HepG2 (cell line): Measurements from ENCODE around the gene APRT. TPM values are rescaled to one million over a fixed set of nuclear protein-coding genes. Genes with fewer than 3 reads are reported as not detected.

Experiments
- ATAC-seq: fragments of 200-7000 bp; cut with Tn5 transposase; 3 replicates; pipeline ENCODE4 v1.9.1; 2020; ENCODE audit warnings: mild to moderate bottlenecking, moderate library complexity
- BruUV-seq: library from RNA; stranded (reverse); fragments of 400-500 nt; replicated peaks from 2 replicates; lab custom pipeline; 2021; lab: Mats Ljungman, UMichigan
- CTCF ChIA-PET: fragments of 300-600 bp; formaldehyde crosslinking; extraction: SDS; loops from one replicate; lab custom pipeline; 2021; ENCODE audit warnings: low total read pairs, inconsistent platforms, low intra/inter-chr PET ratio; lab: Yijun Ruan, JAX
- POLR2A ChIA-PET: fragments of 350-600 bp; sonication (Branson Sonifier 250); formaldehyde crosslinking; loops from one replicate; lab custom pipeline; 2020; ENCODE audit warnings: antibody characterized with exemption, inconsistent platforms; lab: Yijun Ruan, JAX
- DNase-seq: peaks from one replicate; pipeline ENCODE4 v3.0.0-alpha.2; 2015; ENCODE audit warnings: low spot score
- FAIRE-seq: peaks from 3 replicates; lab custom pipeline; 2011; peaks lifted over from hg19 to GRCh38; lab: Jason Lieb, UNC
- H2AFZ ChIP-seq: one replicate; pipeline ENCODE4 v1.6.1; 2011; ENCODE audit warnings: low read length, inconsistent platforms
- H3K27ac ChIP-seq: fragments of 300-600 bp; 3 replicates; pipeline ENCODE4 v1.8.0; 2011; ENCODE audit warnings: mixed run types, mild to moderate bottlenecking, mixed read lengths, low read length, inconsistent platforms; ENCODE audit not compliant: insufficient read depth; ENCODE audit errors: extremely low read length
- H3K27me3 ChIP-seq, 2 experiments: fragments of 200-600 bp in 1 of 2; 2 replicates in 1 of 2; 3 replicates in 1 of 2; pipeline versions ENCODE4 v1.6.0 to v1.8.0; 2011; ENCODE audit warnings: low read length in 2 of 2, mild to moderate bottlenecking in 2 of 2, moderate library complexity in 2 of 2, inconsistent platforms in 1 of 2; ENCODE audit not compliant: insufficient read depth in 2 of 2, control insufficient read depth in 1 of 2
- H3K36me3 ChIP-seq, 2 experiments: fragments of 200-600 bp in 1 of 2; replicated peaks in 1 of 2; 2 replicates in 1 of 2; 3 replicates in 1 of 2; pipeline versions ENCODE4 v1.5.1 to v1.8.0; 2011; ENCODE audit warnings: low read length in 2 of 2, inconsistent platforms in 1 of 2; ENCODE audit not compliant: insufficient read depth in 2 of 2, control insufficient read depth in 1 of 2
- H3K4me1 ChIP-seq: 2 replicates; pipeline ENCODE4 v1.5.1; 2012; ENCODE audit warnings: low read length, inconsistent platforms; ENCODE audit not compliant: insufficient read depth
- H3K4me2 ChIP-seq: 2 replicates; pipeline ENCODE4 v1.6.0; 2011; ENCODE audit warnings: low read depth, low read length, inconsistent platforms
- H3K4me3 ChIP-seq, 3 experiments: fragments of 200-600 bp in 1 of 3; sonication (generic), shearing (Covaris generic) in 1 of 3; replicated peaks in 1 of 3; 2 replicates each; pipeline ENCODE4 v1.5.1; 2011 to 2016; ENCODE audit warnings: low read length in 3 of 3, inconsistent platforms in 2 of 3, low read depth in 2 of 3, mild to moderate bottlenecking in 2 of 3, control low read depth in 1 of 3, mixed read lengths in 1 of 3; ENCODE audit not compliant: insufficient read depth in 1 of 3
- H3K79me2 ChIP-seq: one replicate; pipeline ENCODE4 v1.6.1; 2011; ENCODE audit warnings: low read length, inconsistent platforms; ENCODE audit not compliant: insufficient read depth
- H3K9ac ChIP-seq: 2 replicates; pipeline ENCODE4 v1.6.0; 2011; ENCODE audit warnings: mild to moderate bottlenecking, low read depth, low read length, inconsistent platforms; ENCODE audit not compliant: insufficient read depth
- H3K9me3 ChIP-seq: 2 replicates; pipeline ENCODE4 v1.5.1; 2012; ENCODE audit warnings: mild to moderate bottlenecking, low read length
- H4K20me1 ChIP-seq: 2 replicates; pipeline ENCODE4 v1.6.0; 2011; ENCODE audit warnings: inconsistent platforms, mild to moderate bottlenecking, low read length, moderate library complexity; ENCODE audit not compliant: insufficient read depth
- AGO2 ChIP-seq: fragments of 200-400 bp; formaldehyde crosslinking; optimal IDR thresholded peaks from 2 replicates; pipeline ENCODE3; 2017; ENCODE audit warnings: mild to moderate bottlenecking, low read depth, low read length, moderate library complexity
- CHCHD3 ChIP-seq: sonication (generic); formaldehyde crosslinking; IDR thresholded peaks from 2 replicates; pipeline ENCODE4 v1.8.0; 2022; ENCODE audit warnings: mild to moderate bottlenecking, missing genetic modification reagents, moderate library complexity
- FOXO1 ChIP-seq: sonication (generic); formaldehyde crosslinking; IDR thresholded peaks from 2 replicates; pipeline ENCODE4 v1.4.0; 2020; ENCODE audit warnings: missing genetic modification reagents
- HNRNPL ChIP-seq: fragments of 200-400 bp; formaldehyde crosslinking; IDR thresholded peaks from 2 replicates; pipeline ENCODE4 v1.6.1; 2017; ENCODE audit warnings: mild to moderate bottlenecking, low read depth, low read length
- KDM5B ChIP-seq: sonication (generic); formaldehyde crosslinking; IDR thresholded peaks from 2 replicates; pipeline ENCODE4 v1.4.0; 2020; ENCODE audit warnings: missing genetic modification reagents, mild to moderate bottlenecking, borderline replicate concordance
- MAX ChIP-seq: IDR thresholded peaks from 2 replicates; pipeline ENCODE4 v1.6.1; 2012; ENCODE audit warnings: inconsistent platforms
- PRDM10 ChIP-seq: sonication (generic); formaldehyde crosslinking; IDR thresholded peaks from 2 replicates; pipeline ENCODE4 v1.4.0; 2020; ENCODE audit warnings: low read depth, missing genetic modification reagents
- SAFB2 ChIP-seq: sonication (generic); formaldehyde crosslinking; IDR thresholded peaks from 2 replicates; pipeline ENCODE4 v1.5.1; 2020; ENCODE audit warnings: missing genetic modification reagents, low read depth, mild to moderate bottlenecking, borderline replicate concordance
- TAF1 ChIP-seq: sonication (generic); formaldehyde crosslinking; IDR thresholded peaks from 2 replicates; pipeline ENCODE4 v1.4.0; 2020; ENCODE audit warnings: missing genetic modification reagents
- ZBTB38 ChIP-seq: sonication (generic); formaldehyde crosslinking; IDR thresholded peaks from 2 replicates; pipeline ENCODE4 v1.5.1; 2020; ENCODE audit warnings: mild to moderate bottlenecking, missing genetic modification reagents
- ZNF205 ChIP-seq: IDR thresholded peaks from 2 replicates; pipeline ENCODE4 v1.6.1; 2018; ENCODE audit warnings: missing biosample characterization, missing genetic modification reagents
- ZNF317 ChIP-seq: sonication (generic); formaldehyde crosslinking; IDR thresholded peaks from 2 replicates; pipeline ENCODE4 v1.5.0; 2020; ENCODE audit warnings: mild to moderate bottlenecking, missing genetic modification reagents
- ZNF768 ChIP-seq: sonication (generic); formaldehyde crosslinking; IDR thresholded peaks from 2 replicates; pipeline ENCODE4 v1.4.0; 2020; ENCODE audit warnings: missing genetic modification reagents
- WGBS: methylation state at CpG from one replicate; pipeline ENCODE4 v1.1.6; 2017; ENCODE audit warnings: low lambda C conversion rate; 5-methylcytosine and 5-hydroxymethylcytosine counted together
- in situ Hi-C: cut with HindIII; loops from 2 replicates; pipeline ENCODE4 v1.10.0; 2017; ENCODE audit warnings: low pct_unique_long_range_greater_than_20kb; ENCODE audit not compliant: extremely low pct_ligation_motif_present
- intact Hi-C: fragments of 100-400 bp; cut with micrococcal nuclease; formaldehyde crosslinking; loops from one replicate; pipeline ENCODE4 v1.10.0; 2022; ENCODE audit not compliant: unreplicated experiment
- polyA plus RNA-seq, 8 experiments: library from polyadenylated mRNA; depleted of rRNA in 3 of 8; stranded (reverse) in 7 of 8; unstranded in 1 of 8; fragments of >200 nt; fragmentation: Illumina TruSeq in 4 of 8; extraction: Trizol in 4 of 8; gene quantifications; 2 replicates each; pipeline versions ENCODE4 v1.2.1 to v1.2.3, GENCODE V29; 2011 to 2016; ENCODE audit warnings: low read depth in 4 of 8, missing spikeins in 1 of 8, mixed read lengths in 1 of 8; ENCODE audit not compliant: insufficient read depth in 1 of 8
- total RNA-seq, 5 experiments: library from RNA; depleted of rRNA; stranded (reverse); fragments of >200 nt; fragmentation: Illumina TruSeq; extraction: Trizol; gene quantifications; 2 replicates each; pipeline ENCODE4 v1.2.3, GENCODE V29; 2016; ENCODE audit warnings: low read depth in 1 of 5
- TF ChIP-seq, protein P1 (sequence below): sonication (generic); formaldehyde crosslinking; conservative IDR thresholded peaks from 2 replicates; pipeline ENCODE4 v1.8.0; 2022; ENCODE audit warnings: mild to moderate bottlenecking, moderate library complexity, missing genetic modification reagents
- TF ChIP-seq, protein P2 (sequence below): sonication (generic); formaldehyde crosslinking; IDR thresholded peaks from 2 replicates; pipeline ENCODE4 v1.8.0; 2022; ENCODE audit warnings: low read depth, missing genetic modification reagents

The APRT gene
- total and polyA plus RNA-seq, 2 of the 13 experiments (the other 11 are each of a cell fraction or from before 2014, with no cell fraction given) = 155 to 242 TPM

DNA sequence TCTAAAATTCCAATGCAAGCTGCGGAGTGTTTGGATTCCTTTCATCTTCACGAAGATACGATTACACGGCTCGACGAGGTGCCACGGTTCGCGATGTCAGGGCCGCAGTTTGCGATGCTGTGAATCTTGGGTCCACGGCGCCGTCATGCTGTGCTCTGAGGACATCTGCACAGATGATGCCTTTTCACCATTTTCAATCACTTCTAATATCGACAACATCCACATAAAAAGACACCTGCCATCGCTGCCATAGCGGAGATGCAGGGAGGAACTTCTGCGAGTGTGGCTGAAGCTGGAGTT is 6.8 kb upstream of the APRT start (continued):
- TF ChIP-seq, protein P1, sequence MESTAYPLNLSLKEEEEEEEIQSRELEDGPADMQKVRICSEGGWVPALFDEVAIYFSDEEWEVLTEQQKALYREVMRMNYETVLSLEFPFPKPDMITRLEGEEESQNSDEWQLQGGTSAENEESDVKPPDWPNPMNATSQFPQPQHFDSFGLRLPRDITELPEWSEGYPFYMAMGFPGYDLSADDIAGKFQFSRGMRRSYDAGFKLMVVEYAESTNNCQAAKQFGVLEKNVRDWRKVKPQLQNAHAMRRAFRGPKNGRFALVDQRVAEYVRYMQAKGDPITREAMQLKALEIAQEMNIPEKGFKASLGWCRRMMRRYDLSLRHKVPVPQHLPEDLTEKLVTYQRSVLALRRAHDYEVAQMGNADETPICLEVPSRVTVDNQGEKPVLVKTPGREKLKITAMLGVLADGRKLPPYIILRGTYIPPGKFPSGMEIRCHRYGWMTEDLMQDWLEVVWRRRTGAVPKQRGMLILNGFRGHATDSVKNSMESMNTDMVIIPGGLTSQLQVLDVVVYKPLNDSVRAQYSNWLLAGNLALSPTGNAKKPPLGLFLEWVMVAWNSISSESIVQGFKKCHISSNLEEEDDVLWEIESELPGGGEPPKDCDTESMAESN (CRISPR knock-in tag) = no peak
- TF ChIP-seq ZBTB38 = peak; percentile 52; the same call in 1 of the 2 replicates

GRCh38 chr16:88817785-88818574 is 6.3 kb upstream of the APRT start:
- ChIA-PET CTCF (no interaction called here), POLR2A (interaction anchor here (1.0 to 1.2 kb wide), 2 partner anchors 24 to 59 kb away, joined by 3 read pairs; no protein-coding TSS in a partner anchor)
- intact Hi-C loops = loop anchor here (5.0 kb wide), 2 partner anchors 39 to 349 kb away; partner anchors contain the start of genes GALNS and TRAPPC2L
- H3K36me3 ChIP-seq = no peaks in the 10 kb centered on the region
- ATAC-seq = peak; percentile 3
- FAIRE-seq = peak; percentile 4
- H3K4me2 ChIP-seq = peak overlapping the region; percentile 18; the same call in 1 of the 2 replicates
- H3K27ac ChIP-seq = no peak overlapping the region
- in situ Hi-C loops = loop anchor here (5.0 kb wide), 1 partner anchor 349 kb away; no protein-coding TSS in a partner anchor
- H3K9ac ChIP-seq = no peak overlapping the region
- 35% methylated on average over 22 of the region's 40 CpGs for WGBS
- H2AFZ ChIP-seq = no peak overlapping the region
- H3K9me3 ChIP-seq = no peaks in the 10 kb centered on the region
- no peak overlapping the region; a peak in 1 of 6 replicates for H3K4me3 ChIP-seq
- no peaks in the 10 kb centered on the region for H3K79me2 ChIP-seq
- H4K20me1 ChIP-seq = no peaks in the 10 kb centered on the region
- peaks cover 31% of the 10 kb centered on the region for H3K4me1 ChIP-seq
- BruUV-seq = no TSS peak
- peaks cover 0 to 5% of the 10 kb centered on the region in 2 experiments; a peak in 1 of 5 replicates for H3K27me3 ChIP-seq
- no peak for DNase-seq
- TF ChIP-seq CHCHD3 (CRISPR knock-in tag) = 0 out of 2 replicates have a peak, but pooled peaks have one; percentile 48
- TF ChIP-seq ZNF768 (CRISPR knock-in tag) = peak; percentile 13; the same call in 1 of the 2 replicates
- TF ChIP-seq HNRNPL = 0 out of 2 replicates have a peak, but pooled peaks have one; percentile 34
- TF ChIP-seq PRDM10 (CRISPR knock-in tag) = no peak
- TF ChIP-seq, protein P2, sequence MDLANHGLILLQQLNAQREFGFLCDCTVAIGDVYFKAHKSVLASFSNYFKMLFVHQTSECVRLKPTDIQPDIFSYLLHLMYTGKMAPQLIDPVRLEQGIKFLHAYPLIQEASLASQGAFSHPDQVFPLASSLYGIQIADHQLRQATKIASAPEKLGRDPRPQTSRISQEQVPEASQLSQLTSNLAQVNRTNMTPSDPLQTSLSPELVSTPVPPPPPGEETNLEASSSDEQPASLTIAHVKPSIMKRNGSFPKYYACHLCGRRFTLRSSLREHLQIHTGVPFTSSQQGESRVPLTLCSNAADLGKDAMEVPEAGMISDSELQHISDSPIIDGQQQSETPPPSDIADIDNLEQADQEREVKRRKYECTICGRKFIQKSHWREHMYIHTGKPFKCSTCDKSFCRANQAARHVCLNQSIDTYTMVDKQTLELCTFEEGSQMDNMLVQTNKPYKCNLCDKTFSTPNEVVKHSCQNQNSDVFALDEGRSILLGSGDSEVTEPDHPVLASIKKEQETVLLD (CRISPR knock-in tag) = no peak
- TF ChIP-seq SAFB2 = peak; percentile 25; the same call in 1 of the 2 replicates
- TF ChIP-seq MAX = peak; percentile 40
- no peak for TF ChIP-seq ZNF317 (CRISPR knock-in tag)
- peak; percentile 42; the same call in 1 of the 2 replicates for TF ChIP-seq KDM5B
- TF ChIP-seq AGO2 = peak; percentile 81
- TF ChIP-seq ZNF205 (CRISPR knock-in tag) = no peak
- no peak for TF ChIP-seq FOXO1 (CRISPR knock-in tag)
- peak; percentile 21; the same call in 1 of the 2 replicates for TF ChIP-seq TAF1 (CRISPR knock-in tag)
